NCI-H446 treated with DMSO at 0.1 percent for 48 hours (cell line): Measurements from ENCODE around the gene MLXIP.

Experiments
- DNase-seq: peaks from one replicate; lab custom pipeline; 2025; lab: John Stamatoyannopoulos, UW

MLXIP gene

GRCh38 chr12:122079033-122079531 lies 526 bp downstream of the MLXIP start:
- DNase-seq: no peak

- no peak for DNase-seq
These were observed 1.1 kb downstream of the MLXIP start for GRCh38 chr12:122079532-122080081.

- peak; percentile 28 for DNase-seq
These were observed 1.9 kb downstream of the MLXIP start for GRCh38 chr12:122080149-122081082.

GRCh38 chr12:122081083-122081696 lies 2.6 kb downstream of the MLXIP start:
- DNase-seq: no peak

GRCh38 chr12:122081697-122082221 lies 3.2 kb downstream of the MLXIP start:
- DNase-seq: no peak

GRCh38 chr12:122082621-122083356 lies 4.2 kb downstream of the MLXIP start:
- no peak for DNase-seq

GRCh38 chr12:122084857-122085405 lies 6.4 kb downstream of the MLXIP start:
- DNase-seq: no peak

- no peak for DNase-seq
These were observed 7.0 kb downstream of the MLXIP start for GRCh38 chr12:122085591-122085990.

GRCh38 chr12:122086116-122086515 lies 7.6 kb downstream of the MLXIP start:
- no peak for DNase-seq

GRCh38 chr12:122086641-122087285 lies 8.2 kb downstream of the MLXIP start:
- peak; percentile 28 for DNase-seq

GRCh38 chr12:122087431-122088178 lies 9.0 kb downstream of the MLXIP start:
- DNase-seq: no peak

GRCh38 chr12:122088179-122088810 lies 9.7 kb downstream of the MLXIP start:
- DNase-seq: no peak

- no peak for DNase-seq
These were observed 10.5 kb downstream of the MLXIP start for GRCh38 chr12:122089077-122089476.

GRCh38 chr12:122090759-122091515 lies 12.4 kb downstream of the MLXIP start:
- DNase-seq: no peak

- no peak for DNase-seq
These were observed 14.7 kb downstream of the MLXIP start for GRCh38 chr12:122093098-122093883.

- DNase-seq: no peak
These were observed 15.7 kb downstream of the MLXIP start for GRCh38 chr12:122094137-122094734.

GRCh38 chr12:122094735-122095631 lies 16.4 kb downstream of the MLXIP start:
- peak; percentile 29 for DNase-seq
